HepG2 (cell line): Measurements from ENCODE around the gene FERMT2. TPM values are rescaled to one million over a fixed set of nuclear protein-coding genes. Genes with fewer than 3 reads are reported as not detected.
A peak's percentile ranks its signal among the peaks of the same experiment; 100 is the strongest.

Source experiments
- ATAC-seq: fragments of 200-7000 bp; cut with Tn5 transposase; 3 replicates; pipeline ENCODE4 v1.9.1; 2020; ENCODE audit warnings: mild to moderate bottlenecking, moderate library complexity
- BruUV-seq: library from RNA; stranded (reverse); fragments of 400-500 nt; replicated peaks from 2 replicates; lab custom pipeline; 2021; lab: Mats Ljungman, UMichigan
- CTCF ChIA-PET: fragments of 300-600 bp; formaldehyde crosslinking; extraction: SDS; loops from one replicate; lab custom pipeline; 2021; ENCODE audit warnings: low total read pairs, inconsistent platforms, low intra/inter-chr PET ratio; lab: Yijun Ruan, JAX
- POLR2A ChIA-PET: fragments of 350-600 bp; sonication (Branson Sonifier 250); formaldehyde crosslinking; loops from one replicate; lab custom pipeline; 2020; ENCODE audit warnings: antibody characterized with exemption, inconsistent platforms; lab: Yijun Ruan, JAX
- DNase-seq: peaks from one replicate; pipeline ENCODE4 v3.0.0-alpha.2; 2015; ENCODE audit warnings: low spot score
- FAIRE-seq: peaks from 3 replicates; lab custom pipeline; 2011; peaks lifted over from hg19 to GRCh38; lab: Jason Lieb, UNC
- H2AFZ ChIP-seq: one replicate; pipeline ENCODE4 v1.6.1; 2011; ENCODE audit warnings: low read length, inconsistent platforms
- H3K27ac ChIP-seq: fragments of 300-600 bp; 3 replicates; pipeline ENCODE4 v1.8.0; 2011; ENCODE audit warnings: mixed run types, mild to moderate bottlenecking, mixed read lengths, low read length, inconsistent platforms; ENCODE audit not compliant: insufficient read depth; ENCODE audit errors: extremely low read length
- H3K27me3 ChIP-seq, 2 experiments: fragments of 200-600 bp in 1 of 2; 2 replicates in 1 of 2; 3 replicates in 1 of 2; pipeline versions ENCODE4 v1.6.0 to v1.8.0; 2011; ENCODE audit warnings: low read length in 2 of 2, mild to moderate bottlenecking in 2 of 2, moderate library complexity in 2 of 2, inconsistent platforms in 1 of 2; ENCODE audit not compliant: insufficient read depth in 2 of 2, control insufficient read depth in 1 of 2
- H3K36me3 ChIP-seq, 2 experiments: fragments of 200-600 bp in 1 of 2; replicated peaks in 1 of 2; 2 replicates in 1 of 2; 3 replicates in 1 of 2; pipeline versions ENCODE4 v1.5.1 to v1.8.0; 2011; ENCODE audit warnings: low read length in 2 of 2, inconsistent platforms in 1 of 2; ENCODE audit not compliant: insufficient read depth in 2 of 2, control insufficient read depth in 1 of 2
- H3K4me1 ChIP-seq: 2 replicates; pipeline ENCODE4 v1.5.1; 2012; ENCODE audit warnings: low read length, inconsistent platforms; ENCODE audit not compliant: insufficient read depth
- H3K4me2 ChIP-seq: 2 replicates; pipeline ENCODE4 v1.6.0; 2011; ENCODE audit warnings: low read depth, low read length, inconsistent platforms
- H3K4me3 ChIP-seq, 3 experiments: fragments of 200-600 bp in 1 of 3; sonication (generic), shearing (Covaris generic) in 1 of 3; replicated peaks in 1 of 3; 2 replicates each; pipeline ENCODE4 v1.5.1; 2011 to 2016; ENCODE audit warnings: low read length in 3 of 3, inconsistent platforms in 2 of 3, low read depth in 2 of 3, mild to moderate bottlenecking in 2 of 3, control low read depth in 1 of 3, mixed read lengths in 1 of 3; ENCODE audit not compliant: insufficient read depth in 1 of 3
- H3K79me2 ChIP-seq: one replicate; pipeline ENCODE4 v1.6.1; 2011; ENCODE audit warnings: low read length, inconsistent platforms; ENCODE audit not compliant: insufficient read depth
- H3K9ac ChIP-seq: 2 replicates; pipeline ENCODE4 v1.6.0; 2011; ENCODE audit warnings: mild to moderate bottlenecking, low read depth, low read length, inconsistent platforms; ENCODE audit not compliant: insufficient read depth
- H3K9me3 ChIP-seq: 2 replicates; pipeline ENCODE4 v1.5.1; 2012; ENCODE audit warnings: mild to moderate bottlenecking, low read length
- H4K20me1 ChIP-seq: 2 replicates; pipeline ENCODE4 v1.6.0; 2011; ENCODE audit warnings: inconsistent platforms, mild to moderate bottlenecking, low read length, moderate library complexity; ENCODE audit not compliant: insufficient read depth
- ATF4 ChIP-seq, 2 experiments: fragments of 450-650 bp in 1 of 2; sonication (generic) in 1 of 2; formaldehyde crosslinking; IDR thresholded peaks; 2 replicates each; pipeline versions ENCODE4 v1.5.0 to v1.8.0; 2020 to 2022; ENCODE audit warnings: mild to moderate bottlenecking in 1 of 2, missing genetic modification reagents in 1 of 2
- ATF7-NPFF ChIP-seq: sonication (generic); formaldehyde crosslinking; IDR thresholded peaks from 2 replicates; pipeline ENCODE4 v1.8.1; 2023; ENCODE audit warnings: mild to moderate bottlenecking, low read depth, missing genetic modification reagents, moderate library complexity
- CEBPG ChIP-seq: IDR thresholded peaks from 2 replicates; pipeline ENCODE4 v1.6.1; 2016
- MATR3 ChIP-seq: sonication (generic); formaldehyde crosslinking; IDR thresholded peaks from 2 replicates; pipeline ENCODE4 v1.4.0; 2020; ENCODE audit warnings: missing genetic modification reagents
- ZBTB25 ChIP-seq: IDR thresholded peaks from 2 replicates; pipeline ENCODE4 v1.6.1; 2018; ENCODE audit warnings: missing genetic modification reagents
- WGBS: methylation state at CpG from one replicate; pipeline ENCODE4 v1.1.6; 2017; ENCODE audit warnings: low lambda C conversion rate; 5-methylcytosine and 5-hydroxymethylcytosine counted together
- in situ Hi-C: cut with HindIII; loops from 2 replicates; pipeline ENCODE4 v1.10.0; 2017; ENCODE audit warnings: low pct_unique_long_range_greater_than_20kb; ENCODE audit not compliant: extremely low pct_ligation_motif_present
- intact Hi-C: fragments of 100-400 bp; cut with micrococcal nuclease; formaldehyde crosslinking; loops from one replicate; pipeline ENCODE4 v1.10.0; 2022; ENCODE audit not compliant: unreplicated experiment
- polyA plus RNA-seq, 8 experiments: library from polyadenylated mRNA; depleted of rRNA in 3 of 8; stranded (reverse) in 7 of 8; unstranded in 1 of 8; fragments of >200 nt; fragmentation: Illumina TruSeq in 4 of 8; extraction: Trizol in 4 of 8; gene quantifications; 2 replicates each; pipeline versions ENCODE4 v1.2.1 to v1.2.3, GENCODE V29; 2011 to 2016; ENCODE audit warnings: low read depth in 4 of 8, missing spikeins in 1 of 8, mixed read lengths in 1 of 8; ENCODE audit not compliant: insufficient read depth in 1 of 8
- total RNA-seq, 5 experiments: library from RNA; depleted of rRNA; stranded (reverse); fragments of >200 nt; fragmentation: Illumina TruSeq; extraction: Trizol; gene quantifications; 2 replicates each; pipeline ENCODE4 v1.2.3, GENCODE V29; 2016; ENCODE audit warnings: low read depth in 1 of 5

Gene FERMT2
- total and polyA plus RNA-seq, 2 of the 13 experiments (the other 11 are each of a cell fraction or from before 2014, with no cell fraction given), result 36.2 to 60.4 TPM

- no peaks in the 10 kb centered on the region for H4K20me1 ChIP-seq
- H3K9ac ChIP-seq, result no peak overlapping the region
- ATAC-seq (no peak), FAIRE-seq (no peak)
- no peaks in the 10 kb centered on the region for H3K9me3 ChIP-seq
- BruUV-seq, result no TSS peak
- POLR2A ChIA-PET, result interaction anchor here (0.9 to 1.0 kb wide), 2 partner anchors 29 to 199 kb away, joined by 3 to 4 read pairs; no protein-coding TSS in a partner anchor
- H3K27me3 ChIP-seq, result no peaks in the 10 kb centered on the region; a peak in 1 of 5 replicates
- intact Hi-C loops, result no loop called here
- no peak overlapping the region for H2AFZ ChIP-seq
- peak in 1 of 2 experiments; percentile 93; a peak in 2 of 4 replicates for TF ChIP-seq ATF4 (CRISPR knock-in tag; IDR thresholded peaks at IDR 0.05)
- TF ChIP-seq MATR3 (CRISPR knock-in tag), result no peak
- peak; percentile 64; the same call in 1 of the 2 replicates for TF ChIP-seq CEBPG (CRISPR knock-in tag)
- TF ChIP-seq ZBTB25, result peak; percentile 43; the same call in 1 of the 2 replicates
- no peak for TF ChIP-seq ATF7-NPFF
- TF ChIP-seq, all 625 proteins: peak for 3
- H3K4me3 ChIP-seq, result no peak overlapping the region
- peaks cover 9% of the 10 kb centered on the region for H3K79me2 ChIP-seq
- WGBS, result 70% methylated on average over 6 of the region's 6 CpGs
- no peak for DNase-seq
- H3K27ac ChIP-seq, result no peak overlapping the region
- in situ Hi-C loops, result no loop called here
- CTCF ChIA-PET, result no interaction called here
- no peak overlapping the region for H3K4me2 ChIP-seq
- H3K4me1 ChIP-seq, result peaks cover 22% of the 10 kb centered on the region
- H3K36me3 ChIP-seq, result no peaks in the 10 kb centered on the region
Measured at GRCh38 chr14:52954346-52955214, 3.7 kb upstream of the FERMT2 start.
